Prostate gland (tissue), 2 donors: ENCODE data around the gene KTN1. TPM values are rescaled to one million over a fixed set of nuclear protein-coding genes. Genes with fewer than 3 reads are reported as not detected.

Experiments used
- DNase-seq: peaks from one replicate; pipeline ENCODE4 v3.0.0-alpha.2; 2019; ENCODE audit warnings: low spot score
- H3K27ac ChIP-seq, 2 donors: fragments of 200-600 bp; sonication (generic); 2 replicates each; pipeline ENCODE4 v1.5.1; 2017 to 2019
- H3K27me3 ChIP-seq: fragments of 200-600 bp; sonication (generic); replicated peaks from 2 replicates; pipeline ENCODE4 v1.5.1; 2019; ENCODE audit not compliant: insufficient read depth
- H3K36me3 ChIP-seq, 2 donors: fragments of 200-600 bp; sonication (generic); 1 replicate in 1 of 2; 2 replicates in 1 of 2; pipeline versions ENCODE4 v1.5.1 to v1.8.1; 2017 to 2019
- H3K4me1 ChIP-seq: fragments of 200-600 bp; sonication (generic); replicated peaks from 2 replicates; pipeline ENCODE4 v1.5.1; 2019
- H3K4me3 ChIP-seq, 2 donors: fragments of 200-600 bp; sonication (generic); 2 replicates each; pipeline ENCODE4 v1.5.1; 2017 to 2019
- H3K9me3 ChIP-seq: fragments of 200-600 bp; sonication (generic); 2 replicates; pipeline ENCODE4 v1.5.1; 2017
- POLR2A ChIP-seq: fragments of 450-650 bp; IDR thresholded peaks from one replicate; pipeline ENCODE4 v1.6.1; 2016; ENCODE audit warnings: antibody characterized with exemption, mild to moderate bottlenecking
- POLR2AphosphoS5 ChIP-seq: sonication (generic); formaldehyde crosslinking; IDR thresholded peaks from one replicate; pipeline ENCODE4 v1.6.1; 2017; ENCODE audit warnings: antibody characterized with exemption
- WGBS: methylation state at CpG from one replicate; pipeline ENCODE4 v1.1.5; 2018; 5-methylcytosine and 5-hydroxymethylcytosine counted together
- intact Hi-C: fragments of 100-400 bp; cut with DNase I; formaldehyde crosslinking; loops from one replicate; pipeline ENCODE4 v1.14.2; 2022
- total RNA-seq, 2 donors: library from RNA; depleted of rRNA; stranded (reverse); fragments of >200 nt; gene quantifications; one replicate each; pipeline ENCODE4 v1.1.0, GENCODE V29; 2016
- TF ChIP-seq, protein P1 (sequence below), 4 experiments: fragments of 200-600 bp in 2 of 4; fragments of 450-650 bp in 2 of 4; sonication (generic) in 2 of 4; IDR thresholded peaks; 1 replicate in 3 of 4; 2 replicates in 1 of 4; pipeline ENCODE4 v1.5.1; 2016 to 2019; ENCODE audit warnings: antibody characterized with exemption in 4 of 4, mild to moderate bottlenecking in 2 of 4, moderate library complexity in 2 of 4

Gene KTN1
- total RNA-seq, 2 donors from 2014 or later, result 84.2 to 162 TPM

DNA sequence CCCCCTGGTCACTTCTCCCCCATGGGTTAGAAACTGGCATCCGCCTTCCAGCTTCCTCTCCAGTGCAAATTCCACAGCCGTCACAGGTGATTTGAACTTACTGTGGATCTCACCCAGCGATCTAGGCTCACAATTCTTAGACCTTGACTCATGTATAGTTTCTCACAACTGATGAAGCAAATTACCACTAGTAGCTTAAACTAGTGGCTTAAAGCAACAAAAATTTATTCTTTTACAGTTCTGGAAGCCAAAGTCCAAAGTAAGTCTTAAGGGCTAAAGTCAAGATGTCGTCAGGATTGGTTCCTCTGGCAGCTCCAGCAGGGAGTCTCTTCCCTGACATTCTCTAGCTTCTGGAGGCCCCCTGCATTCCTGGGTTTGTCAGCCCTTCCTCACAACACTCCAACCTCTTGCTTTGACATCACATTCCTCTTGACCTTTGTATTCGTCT lies 117.4 kb downstream of the KTN1 start:
- no peaks in the 10 kb centered on the region for H3K4me1 ChIP-seq
- WGBS, result 94% methylated on average over 5 of the region's 5 CpGs
- intact Hi-C loops, result no loop called here
- H3K27ac ChIP-seq, result no peak overlapping the region
- TF ChIP-seq POLR2AphosphoS5 (no peak), POLR2A (no peak)
- TF ChIP-seq, protein P1, sequence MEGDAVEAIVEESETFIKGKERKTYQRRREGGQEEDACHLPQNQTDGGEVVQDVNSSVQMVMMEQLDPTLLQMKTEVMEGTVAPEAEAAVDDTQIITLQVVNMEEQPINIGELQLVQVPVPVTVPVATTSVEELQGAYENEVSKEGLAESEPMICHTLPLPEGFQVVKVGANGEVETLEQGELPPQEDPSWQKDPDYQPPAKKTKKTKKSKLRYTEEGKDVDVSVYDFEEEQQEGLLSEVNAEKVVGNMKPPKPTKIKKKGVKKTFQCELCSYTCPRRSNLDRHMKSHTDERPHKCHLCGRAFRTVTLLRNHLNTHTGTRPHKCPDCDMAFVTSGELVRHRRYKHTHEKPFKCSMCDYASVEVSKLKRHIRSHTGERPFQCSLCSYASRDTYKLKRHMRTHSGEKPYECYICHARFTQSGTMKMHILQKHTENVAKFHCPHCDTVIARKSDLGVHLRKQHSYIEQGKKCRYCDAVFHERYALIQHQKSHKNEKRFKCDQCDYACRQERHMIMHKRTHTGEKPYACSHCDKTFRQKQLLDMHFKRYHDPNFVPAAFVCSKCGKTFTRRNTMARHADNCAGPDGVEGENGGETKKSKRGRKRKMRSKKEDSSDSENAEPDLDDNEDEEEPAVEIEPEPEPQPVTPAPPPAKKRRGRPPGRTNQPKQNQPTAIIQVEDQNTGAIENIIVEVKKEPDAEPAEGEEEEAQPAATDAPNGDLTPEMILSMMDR (IDR thresholded peaks at IDR 0.05), result no peak
- H3K9me3 ChIP-seq, result no peaks in the 10 kb centered on the region
- H3K4me3 ChIP-seq, result no peak overlapping the region
- H3K27me3 ChIP-seq, result no peaks in the 10 kb centered on the region
- H3K36me3 ChIP-seq, result no peaks in the 10 kb centered on the region
- DNase-seq, result no peak

DNA sequence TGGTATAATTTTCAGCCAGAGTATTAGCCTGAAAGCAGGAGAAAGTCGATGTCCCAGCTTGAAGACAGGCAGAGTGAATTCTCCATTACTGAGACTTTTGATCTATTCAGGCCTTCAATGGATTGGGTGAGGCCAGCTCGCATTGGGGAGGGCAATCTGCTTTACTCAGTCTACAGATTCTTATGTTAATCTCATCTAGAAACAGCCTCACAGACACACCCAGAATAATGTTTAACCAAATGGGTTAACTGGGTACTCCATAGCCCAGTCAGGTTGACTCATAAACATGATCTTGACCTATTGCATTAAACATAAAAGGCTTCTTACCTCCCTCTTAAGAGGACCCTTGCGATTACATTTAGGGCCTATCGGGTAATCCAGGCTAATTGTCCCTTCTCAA lies 118.0 kb downstream of the KTN1 start:
- H3K9me3 ChIP-seq, result no peaks in the 10 kb centered on the region
- H3K4me1 ChIP-seq, result no peaks in the 10 kb centered on the region
- no peaks in the 10 kb centered on the region for H3K36me3 ChIP-seq
- intact Hi-C loops, result no loop called here
- WGBS, result 89% methylated on average over 4 of the region's 4 CpGs
- TF ChIP-seq, protein P1 (IDR thresholded peaks at IDR 0.05), result no peak
- no peak for TF ChIP-seq POLR2A
- TF ChIP-seq POLR2AphosphoS5, result no peak
- DNase-seq, result no peak
- no peak overlapping the region for H3K4me3 ChIP-seq
- no peak overlapping the region for H3K27ac ChIP-seq
- H3K27me3 ChIP-seq, result no peaks in the 10 kb centered on the region

- Histone ChIP-seq H3K9me3 (no peaks in the 10 kb centered on the region), H3K4me1 (no peaks in the 10 kb centered on the region), H3K36me3 (no peaks in the 10 kb centered on the region), H3K4me3 (no peak overlapping the region), H3K27ac (no peak overlapping the region), H3K27me3 (no peaks in the 10 kb centered on the region)
- WGBS, result 94% methylated on average over 7 of the region's 7 CpGs
- TF ChIP-seq, protein P1 (IDR thresholded peaks at IDR 0.05), result no peak
- TF ChIP-seq POLR2A, result no peak
- TF ChIP-seq POLR2AphosphoS5, result no peak
- intact Hi-C loops, result no loop called here
- no peak for DNase-seq
These were observed 119.4 kb downstream of the KTN1 start for GRCh38 chr14:55699131-55700057.

GRCh38 chr14:55701638-55702037 lies 121.6 kb downstream of the KTN1 start:
- H3K27ac ChIP-seq, result no peak overlapping the region
- H3K27me3 ChIP-seq, result no peaks in the 10 kb centered on the region
- no peaks in the 10 kb centered on the region for H3K36me3 ChIP-seq
- no peak overlapping the region for H3K4me3 ChIP-seq
- intact Hi-C loops, result no loop called here
- TF ChIP-seq, protein P1 (IDR thresholded peaks at IDR 0.05), result no peak
- TF ChIP-seq POLR2A, result no peak
- no peak for TF ChIP-seq POLR2AphosphoS5
- 95% methylated on average over 1 of the region's 1 CpG for WGBS
- no peaks in the 10 kb centered on the region for H3K4me1 ChIP-seq
- DNase-seq, result no peak
- H3K9me3 ChIP-seq, result no peaks in the 10 kb centered on the region

DNA sequence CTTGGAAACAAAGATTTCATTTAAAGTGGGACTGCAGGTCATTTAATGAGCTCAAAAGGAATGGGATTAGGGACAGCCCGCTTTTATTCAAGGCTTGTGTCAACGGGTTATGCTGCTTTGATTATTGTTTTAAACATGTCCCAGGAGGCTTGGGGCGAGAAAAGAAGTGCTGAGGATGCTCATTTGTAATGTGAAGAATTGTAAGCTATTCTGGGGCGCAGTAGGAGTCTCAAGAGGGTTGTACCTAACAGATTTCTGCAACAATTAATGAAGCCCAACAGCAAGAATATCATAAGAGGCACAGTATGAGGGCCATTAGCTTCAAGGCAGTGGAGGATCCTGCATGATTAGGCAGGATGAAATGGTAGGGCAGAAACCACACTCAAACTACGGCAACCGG lies 122.5 kb downstream of the KTN1 start:
- H3K4me3 ChIP-seq, result no peak overlapping the region
- H3K36me3 ChIP-seq, result no peaks in the 10 kb centered on the region
- TF ChIP-seq, protein P1 (IDR thresholded peaks at IDR 0.05), result no peak
- TF ChIP-seq POLR2A, result no peak
- TF ChIP-seq POLR2AphosphoS5, result no peak
- no peak for DNase-seq
- intact Hi-C loops, result no loop called here
- H3K27ac ChIP-seq, result no peak overlapping the region
- no peaks in the 10 kb centered on the region for H3K9me3 ChIP-seq
- no peaks in the 10 kb centered on the region for H3K27me3 ChIP-seq
- H3K4me1 ChIP-seq, result no peaks in the 10 kb centered on the region
- 84% methylated on average over 6 of the region's 6 CpGs for WGBS
